ENCODE measurements around the gene PPP6R3. TPM values are rescaled to one million over a fixed set of nuclear protein-coding genes. Genes with fewer than 3 reads are reported as not detected.

PPP6R3 gene
- total RNA-seq, 2 experiments from 2014 or later: 95.4 to 103 TPM

- TF ChIP-seq CTCF (IDR thresholded peaks at IDR 0.05): no peak
- H3K27ac Mint-ChIP-seq: peak overlapping the region; percentile 51
- ChIA-PET POLR2A (interaction anchor here (0.5 kb wide), 1 partner anchor 90 kb away, joined by 4 read pairs; no protein-coding TSS in a partner anchor), CTCF (interaction anchor here (1.8 kb wide), 1 partner anchor 20 kb away, joined by 5 read pairs; no protein-coding TSS in a partner anchor)
- H3K9me3 Mint-ChIP-seq: no peaks in the 10 kb centered on the region
- peaks cover 30% of the 10 kb centered on the region for H3K4me1 Mint-ChIP-seq (ENCODE audit: low read depth)
- H3K36me3 Mint-ChIP-seq (ENCODE audit: low read depth): peaks cover 55% of the 10 kb centered on the region
- DNase-seq (no peak), ATAC-seq (no peak)
- no peak overlapping the region for H3K4me3 Mint-ChIP-seq
- H3K27me3 Mint-ChIP-seq: no peaks in the 10 kb centered on the region
- intact Hi-C loops (cut with micrococcal nuclease): no loop called here
Measured at GRCh38 chr11:68563454-68563853, 102.9 kb downstream of the PPP6R3 start.

- no peaks in the 10 kb centered on the region for H3K27me3 Mint-ChIP-seq
- ATAC-seq (no peak), DNase-seq (no peak)
- POLR2A ChIA-PET: no interaction called here
- no peak overlapping the region for H3K27ac Mint-ChIP-seq
- H3K4me3 Mint-ChIP-seq: no peak overlapping the region
- intact Hi-C loops (cut with micrococcal nuclease): no loop called here
- CTCF ChIA-PET: interaction anchor here (1.8 kb wide), 1 partner anchor 19 kb away, joined by 5 read pairs; no protein-coding TSS in a partner anchor
- no peaks in the 10 kb centered on the region for H3K9me3 Mint-ChIP-seq
- TF ChIP-seq CTCF (IDR thresholded peaks at IDR 0.05): no peak
- peaks cover 52% of the 10 kb centered on the region for H3K36me3 Mint-ChIP-seq (ENCODE audit: low read depth)
- H3K4me1 Mint-ChIP-seq (ENCODE audit: low read depth): peaks cover 35% of the 10 kb centered on the region
Measured at GRCh38 chr11:68564261-68564660, 103.7 kb downstream of the PPP6R3 start.

- peaks cover 60% of the 10 kb centered on the region for H3K36me3 Mint-ChIP-seq (ENCODE audit: low read depth)
- DNase-seq (no peak), ATAC-seq (no peak)
- peaks cover 40% of the 10 kb centered on the region for H3K4me1 Mint-ChIP-seq (ENCODE audit: low read depth)
- TF ChIP-seq CTCF (IDR thresholded peaks at IDR 0.05): no peak
- ChIA-PET CTCF (interaction anchor here (1.4 to 1.7 kb wide), 2 partner anchors 16 to 18 kb away, joined by 3 to 6 read pairs; no protein-coding TSS in a partner anchor), POLR2A (no interaction called here)
- H3K9me3 Mint-ChIP-seq: no peaks in the 10 kb centered on the region
- H3K27me3 Mint-ChIP-seq: no peaks in the 10 kb centered on the region
- intact Hi-C loops (cut with micrococcal nuclease): no loop called here
- H3K4me3 Mint-ChIP-seq: no peak overlapping the region
- H3K27ac Mint-ChIP-seq: peak overlapping the region; percentile 35
Measured at GRCh38 chr11:68565768-68566167, 105.2 kb downstream of the PPP6R3 start.

GRCh38 chr11:68567553-68567952 lies 107.0 kb downstream of the PPP6R3 start:
- Mint-ChIP-seq H3K9me3 (no peaks in the 10 kb centered on the region), H3K4me3 (no peak overlapping the region), H3K27me3 (no peaks in the 10 kb centered on the region), H3K27ac (no peak overlapping the region), H3K36me3 (ENCODE audit: low read depth) (peaks cover 63% of the 10 kb centered on the region), H3K4me1 (ENCODE audit: low read depth) (peaks cover 39% of the 10 kb centered on the region)
- no peak for DNase-seq
- ATAC-seq: no peak
- ChIA-PET POLR2A (no interaction called here), CTCF (no interaction called here)
- intact Hi-C loops (cut with micrococcal nuclease): no loop called here
- no peak for TF ChIP-seq CTCF (IDR thresholded peaks at IDR 0.05)

- intact Hi-C loops (cut with micrococcal nuclease): no loop called here
- H3K4me1 Mint-ChIP-seq (ENCODE audit: low read depth): peaks cover 39% of the 10 kb centered on the region
- CTCF ChIA-PET: interaction anchor here (1.3 to 7.7 kb wide), 2 partner anchors 13 to 15 kb away, joined by 3 to 60 read pairs; no protein-coding TSS in a partner anchor
- no peak overlapping the region for H3K27ac Mint-ChIP-seq
- H3K27me3 Mint-ChIP-seq: no peaks in the 10 kb centered on the region
- no peak for DNase-seq
- peaks cover 71% of the 10 kb centered on the region for H3K36me3 Mint-ChIP-seq (ENCODE audit: low read depth)
- POLR2A ChIA-PET: no interaction called here
- no peak overlapping the region for H3K4me3 Mint-ChIP-seq
- ATAC-seq: peak; percentile 51
- H3K9me3 Mint-ChIP-seq: no peaks in the 10 kb centered on the region
- no peak for TF ChIP-seq CTCF (IDR thresholded peaks at IDR 0.05)
Measured at GRCh38 chr11:68569357-68569756, 108.8 kb downstream of the PPP6R3 start.

All from activated CD8-positive, alpha-beta T cell treated with anti-CD3 and anti-CD28 coated beads for 36 hours (primary cell).